ENCODE data around the gene MORC1. TPM values are rescaled to one million over a fixed set of nuclear protein-coding genes. Genes with fewer than 3 reads are reported as not detected.
"Not testable (repeated sequence)": the region's sequence is repeated elsewhere in the genome, so short reads cannot be mapped to it uniquely, and the experiment has no call there.

Gene MORC1
- total RNA-seq, 1 donor from 2014 or later = not detected

DNA sequence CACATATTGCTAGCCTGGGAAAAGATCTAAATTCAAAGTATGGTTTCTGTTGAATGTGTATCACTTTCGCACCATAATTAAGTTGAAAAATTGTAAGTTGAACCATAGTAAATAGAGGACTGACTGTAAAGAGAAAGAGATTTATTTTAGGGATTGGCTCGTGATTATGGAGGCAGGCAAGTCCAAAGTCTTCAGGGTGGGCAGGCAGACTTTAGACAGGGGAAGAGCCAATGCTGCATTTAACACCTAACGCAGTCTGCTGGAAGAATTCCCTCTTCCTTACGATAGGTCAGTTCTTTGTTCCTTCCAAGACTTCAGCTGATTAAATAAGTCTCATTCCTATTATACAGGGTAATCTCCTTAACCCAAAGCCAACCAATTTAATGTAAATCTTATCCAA, 34.4 kb upstream of the MORC1 start:
- no peaks in the 10 kb centered on the region for H3K36me3 Mint-ChIP-seq (ENCODE audit: low read depth)
- no peak for DNase-seq (ENCODE audit: low read depth, low spot score)
- H3K27me3 Mint-ChIP-seq (ENCODE audit: low read depth) = no peaks in the 10 kb centered on the region
- H3K4me3 Mint-ChIP-seq = no peak overlapping the region
- peak overlapping the region; percentile 39 for H3K27ac Mint-ChIP-seq (ENCODE audit: unreplicated experiment)
- peaks cover 6% of the 10 kb centered on the region for H3K9me3 Mint-ChIP-seq
- TF ChIP-seq CTCF (conservative IDR thresholded peaks at IDR 0.05) = no peak
- H3K4me1 Mint-ChIP-seq = no peaks in the 10 kb centered on the region

DNA sequence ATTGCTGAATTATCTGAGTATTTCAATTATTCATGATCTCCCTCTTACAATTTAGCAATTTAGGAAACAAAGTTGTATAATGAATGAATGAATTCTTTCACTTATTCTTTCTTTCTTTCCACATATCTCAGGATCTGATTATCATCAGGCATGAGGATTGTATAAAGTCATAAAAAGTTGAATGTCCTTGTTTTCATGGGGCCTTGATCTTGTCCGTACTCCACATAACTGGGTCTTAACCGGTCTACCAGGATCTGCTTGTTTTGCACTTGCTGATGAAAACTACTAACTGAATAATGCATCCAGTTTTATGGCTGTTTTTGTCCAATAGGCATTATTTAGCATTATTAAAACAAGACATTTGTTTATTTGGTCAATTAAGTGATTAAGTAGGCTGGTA, 31.1 kb upstream of the MORC1 start:
- Mint-ChIP-seq H3K9me3 (peaks cover 5% of the 10 kb centered on the region), H3K4me3 (no peak overlapping the region), H3K4me1 (no peaks in the 10 kb centered on the region), H3K27ac (ENCODE audit: unreplicated experiment) (no peak overlapping the region), H3K36me3 (ENCODE audit: low read depth) (no peaks in the 10 kb centered on the region), H3K27me3 (ENCODE audit: low read depth) (no peaks in the 10 kb centered on the region)
- no peak for TF ChIP-seq CTCF (conservative IDR thresholded peaks at IDR 0.05)
- DNase-seq (ENCODE audit: low read depth, low spot score) = no peak

GRCh38 chr3:109143646-109144045, 25.7 kb upstream of the MORC1 start:
- Mint-ChIP-seq H3K27me3 (ENCODE audit: low read depth) (no peaks in the 10 kb centered on the region), H3K36me3 (ENCODE audit: low read depth) (no peaks in the 10 kb centered on the region), H3K27ac (ENCODE audit: unreplicated experiment) (no peak overlapping the region), H3K9me3 (no peaks in the 10 kb centered on the region), H3K4me3 (no peak overlapping the region), H3K4me1 (peaks cover 17% of the 10 kb centered on the region)
- TF ChIP-seq CTCF (conservative IDR thresholded peaks at IDR 0.05) = no peak
- no peak for DNase-seq (ENCODE audit: low read depth, low spot score)

- H3K9me3 Mint-ChIP-seq = no peaks in the 10 kb centered on the region
- no peak for TF ChIP-seq CTCF (conservative IDR thresholded peaks at IDR 0.05)
- no peaks in the 10 kb centered on the region for H3K27me3 Mint-ChIP-seq (ENCODE audit: low read depth)
- peaks cover 32% of the 10 kb centered on the region for H3K4me1 Mint-ChIP-seq
- no peak overlapping the region for H3K4me3 Mint-ChIP-seq
- no peaks in the 10 kb centered on the region for H3K36me3 Mint-ChIP-seq (ENCODE audit: low read depth)
- no peak overlapping the region for H3K27ac Mint-ChIP-seq (ENCODE audit: unreplicated experiment)
- no peak for DNase-seq (ENCODE audit: low read depth, low spot score)
Measured at GRCh38 chr3:109140318-109140717, 22.4 kb upstream of the MORC1 start.

- Mint-ChIP-seq H3K27me3 (ENCODE audit: low read depth) (no peaks in the 10 kb centered on the region), H3K4me1 (peaks cover 32% of the 10 kb centered on the region), H3K36me3 (ENCODE audit: low read depth) (no peaks in the 10 kb centered on the region), H3K9me3 (no peaks in the 10 kb centered on the region), H3K4me3 (no peak overlapping the region), H3K27ac (ENCODE audit: unreplicated experiment) (no peak overlapping the region)
- peak; percentile 30 for TF ChIP-seq CTCF (conservative IDR thresholded peaks at IDR 0.05)
- DNase-seq (ENCODE audit: low read depth, low spot score) = no peak
Measured at GRCh38 chr3:109137761-109138160, 19.8 kb upstream of the MORC1 start.

DNA sequence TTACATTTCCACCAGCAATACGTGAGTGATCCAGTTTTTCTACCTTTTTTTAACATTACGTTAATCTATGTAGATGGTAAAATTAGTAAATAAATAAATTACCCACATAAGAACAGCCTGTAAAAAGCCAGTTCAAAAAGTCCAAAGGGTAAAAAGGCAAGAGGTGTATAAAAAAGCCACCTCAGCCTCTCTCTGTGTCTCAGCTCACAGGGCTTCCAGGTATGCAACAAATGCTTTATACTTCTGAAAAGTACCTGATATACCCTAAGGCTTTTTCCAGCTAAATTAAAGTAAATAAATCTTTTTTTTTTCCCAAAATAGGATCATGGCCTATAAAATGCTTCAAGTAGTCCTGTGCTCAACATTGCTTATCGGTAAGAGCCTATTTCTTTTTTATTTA, 18.6 kb upstream of the MORC1 start, which contains the start of gene C3orf85:
C3orf85 (plus strand) TSS at position 197 of the 400 bp plus-strand sequence; CDS start at position 326, 129 bp downstream.
- Mint-ChIP-seq H3K27ac (ENCODE audit: unreplicated experiment) (no peak within 1 kb of the TSS), H3K9me3 (no peaks in the 10 kb centered on the region), H3K4me3 (no peak within 1 kb of the TSS), H3K36me3 (ENCODE audit: low read depth) (no peaks in the 10 kb centered on the region), H3K27me3 (ENCODE audit: low read depth) (no peaks in the 10 kb centered on the region), H3K4me1 (peaks cover 32% of the 10 kb centered on the region)
- DNase-seq (ENCODE audit: low read depth, low spot score) = no peak
- TF ChIP-seq CTCF (conservative IDR thresholded peaks at IDR 0.05) = no peak

DNA sequence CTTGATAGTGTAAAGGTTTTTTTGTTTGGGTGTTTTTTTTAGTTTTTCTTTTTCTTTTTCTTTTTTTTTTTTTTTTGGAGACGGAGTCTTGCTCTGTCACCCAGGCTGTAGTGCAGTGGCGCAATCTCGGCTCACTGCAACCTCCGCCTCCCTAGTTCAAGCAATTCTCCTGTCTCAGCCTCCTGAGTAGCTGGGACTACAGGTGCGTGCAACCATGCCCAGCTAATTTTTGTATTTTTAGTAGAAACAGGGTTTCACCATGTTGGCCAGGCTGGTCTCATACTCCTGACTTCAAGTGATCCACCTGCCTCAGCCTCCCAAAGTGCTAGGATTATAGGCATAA, 15.5 kb upstream of the MORC1 start:
- H3K4me3 Mint-ChIP-seq; H3K36me3 Mint-ChIP-seq (ENCODE audit: low read depth); DNase-seq (ENCODE audit: low read depth, low spot score); H3K9me3 Mint-ChIP-seq; H3K27me3 Mint-ChIP-seq (ENCODE audit: low read depth); H3K27ac Mint-ChIP-seq (ENCODE audit: unreplicated experiment): not testable (repeated sequence)
- peaks cover 14% of the 10 kb centered on the region for H3K4me1 Mint-ChIP-seq
